HG03378 (cell line): ENCODE measurements around the gene NHERF2.

Source experiments
- ATAC-seq: cut with Tn5 transposase; IDR thresholded peaks from one replicate; pipeline ENCODE4 v1.9.1; 2021; ENCODE audit warnings: mild to moderate bottlenecking, moderate library complexity; ENCODE audit not compliant: unreplicated experiment

Gene NHERF2

GRCh38 chr16:2078691-2079090, 52.0 kb downstream of the NHERF2 start:
- no peak for ATAC-seq

DNA sequence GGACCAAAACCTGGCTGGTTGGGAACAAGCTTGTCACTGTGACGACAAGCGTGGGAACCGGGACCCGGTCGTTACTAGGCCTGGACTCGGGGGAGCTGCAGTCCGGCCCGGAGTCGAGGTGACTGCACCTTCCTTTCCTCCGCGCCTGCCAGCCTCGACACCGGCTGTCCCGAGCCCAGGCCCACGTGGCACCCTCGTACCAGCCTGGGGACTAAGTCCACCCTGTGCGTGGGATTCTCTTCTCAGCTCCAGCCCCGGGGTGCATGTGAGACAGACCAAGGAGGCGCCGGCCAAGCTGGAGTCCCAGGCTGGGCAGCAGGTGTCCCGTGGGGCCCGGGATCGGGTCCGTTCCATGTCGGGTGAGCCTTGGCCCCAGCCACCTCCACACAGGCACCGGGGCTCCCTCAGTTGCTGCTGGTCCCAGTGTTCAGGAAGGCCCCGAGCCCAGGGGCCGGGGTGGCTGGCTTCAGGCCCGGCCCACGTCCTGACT, 52.7 kb downstream of the NHERF2 start:
- ATAC-seq = no peak

DNA sequence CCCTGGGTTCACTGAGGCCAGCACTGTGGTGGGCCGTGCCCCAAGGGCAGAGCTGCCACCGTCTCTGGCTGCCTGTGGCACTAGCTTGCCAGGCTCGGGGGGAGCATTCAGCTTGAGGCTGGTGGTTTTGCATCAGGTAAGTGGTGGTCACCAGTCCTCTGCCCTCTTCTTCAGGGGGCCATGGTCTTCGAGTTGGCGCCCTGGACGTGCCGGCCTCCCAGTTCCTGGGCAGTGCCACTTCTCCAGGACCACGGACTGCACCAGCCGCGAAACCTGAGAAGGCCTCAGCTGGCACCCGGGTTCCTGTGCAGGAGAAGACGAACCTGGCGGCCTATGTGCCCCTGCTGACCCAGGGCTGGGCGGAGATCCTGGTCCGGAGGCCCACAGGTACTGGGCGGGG, 53.3 kb downstream of the NHERF2 start:
- no peak for ATAC-seq

DNA sequence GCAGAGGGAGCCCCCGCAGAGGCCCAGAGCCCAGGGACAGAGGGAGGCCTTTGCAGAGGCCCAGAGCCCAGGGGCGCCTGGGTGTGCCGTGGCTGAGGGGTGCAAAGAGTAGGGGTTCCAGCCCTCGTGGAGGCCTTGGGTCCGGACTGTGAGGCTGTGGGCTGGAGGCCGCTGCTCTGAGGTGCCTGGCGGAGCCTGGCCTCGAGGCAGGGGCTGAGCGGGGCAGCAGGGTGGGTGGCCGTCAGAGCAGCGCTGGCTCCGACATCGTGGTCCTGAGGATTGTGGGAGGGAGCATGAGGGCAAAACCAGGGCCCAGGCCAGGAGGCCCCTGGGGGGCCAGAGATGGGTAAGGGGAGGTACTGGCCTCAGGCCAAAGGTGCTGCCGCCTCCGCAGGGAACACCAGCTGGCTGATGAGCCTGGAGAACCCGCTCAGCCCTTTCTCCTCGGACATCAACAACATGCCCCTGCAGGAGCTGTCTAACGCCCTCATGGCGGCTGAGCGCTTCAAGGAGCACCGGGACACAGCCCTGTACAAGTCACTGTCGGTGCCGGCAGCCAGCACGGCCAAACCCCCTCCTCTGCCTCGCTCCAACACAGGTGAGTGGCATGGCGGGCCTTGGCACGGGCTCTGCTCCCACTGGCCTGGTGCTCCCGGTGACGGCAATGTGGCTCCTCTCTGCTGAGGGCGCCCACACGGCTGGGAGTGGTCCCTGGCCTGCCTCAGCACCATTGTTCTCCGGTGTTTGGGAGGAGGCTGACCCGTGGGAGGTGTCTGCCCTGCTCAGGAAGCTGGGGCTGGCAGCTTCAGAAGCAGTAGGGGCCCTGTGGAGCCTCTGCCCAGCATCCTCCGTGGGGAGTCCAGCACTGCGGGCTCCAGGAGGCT, 54.7 kb downstream of the NHERF2 start:
- no peak for ATAC-seq

- no peak for ATAC-seq
These were observed 55.7 kb downstream of the NHERF2 start for GRCh38 chr16:2082171-2082982.

- no peak for ATAC-seq
These were observed 56.3 kb downstream of the NHERF2 start for GRCh38 chr16:2082983-2083364.

DNA sequence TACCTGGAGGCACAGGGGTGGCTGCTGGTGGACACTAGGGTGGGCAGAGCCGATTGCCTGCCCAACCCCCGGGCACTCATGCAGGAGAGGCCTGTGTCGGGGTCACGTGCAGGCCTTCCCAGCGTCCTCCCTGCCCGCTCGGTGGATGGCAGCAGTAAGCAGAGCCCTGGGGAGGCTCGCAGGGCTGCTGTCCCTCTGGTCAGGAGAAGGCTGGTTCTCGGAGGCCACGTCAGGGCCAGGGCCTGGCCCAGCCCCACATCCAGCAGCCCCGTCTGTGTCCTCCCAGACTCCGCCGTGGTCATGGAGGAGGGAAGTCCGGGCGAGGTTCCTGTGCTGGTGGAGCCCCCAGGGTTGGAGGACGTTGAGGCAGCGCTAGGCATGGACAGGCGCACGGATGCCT, 56.7 kb downstream of the NHERF2 start:
- no peak for ATAC-seq

DNA sequence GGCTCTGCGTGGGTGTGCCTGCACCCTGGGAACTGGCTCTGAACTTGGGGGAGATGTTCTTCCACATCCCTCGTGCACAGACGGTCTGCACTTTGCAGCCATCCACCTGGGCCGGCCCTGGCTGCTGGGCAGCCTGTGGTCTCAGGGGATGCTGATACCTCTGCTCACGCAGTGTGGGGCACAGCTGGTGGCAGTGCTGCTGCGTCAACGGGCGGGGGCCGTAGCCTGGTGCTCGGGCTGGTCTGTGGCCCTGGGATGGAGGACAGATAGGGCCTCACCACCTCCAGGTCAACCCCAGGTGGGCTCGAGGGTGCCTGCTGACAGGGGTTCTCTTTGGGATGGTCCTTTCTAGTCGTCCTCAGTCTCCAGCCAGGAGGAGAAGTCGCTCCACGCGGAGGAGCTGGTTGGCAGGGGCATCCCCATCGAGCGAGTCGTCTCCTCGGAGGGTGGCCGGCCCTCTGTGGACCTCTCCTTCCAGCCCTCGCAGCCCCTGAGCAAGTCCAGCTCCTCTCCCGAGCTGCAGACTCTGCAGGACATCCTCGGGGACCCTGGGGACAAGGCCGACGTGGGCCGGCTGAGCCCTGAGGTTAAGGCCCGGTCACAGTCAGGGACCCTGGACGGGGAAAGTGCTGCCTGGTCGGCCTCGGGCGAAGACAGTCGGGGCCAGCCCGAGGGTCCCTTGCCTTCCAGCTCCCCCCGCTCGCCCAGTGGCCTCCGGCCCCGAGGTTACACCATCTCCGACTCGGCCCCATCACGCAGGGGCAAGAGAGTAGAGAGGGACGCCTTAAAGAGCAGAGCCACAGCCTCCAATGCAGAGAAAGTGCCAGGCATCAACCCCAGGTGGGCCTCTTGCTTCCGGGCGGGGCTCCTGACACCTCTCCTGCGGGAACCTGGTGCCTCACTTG, 57.4 kb downstream of the NHERF2 start:
- ATAC-seq = no peak

DNA sequence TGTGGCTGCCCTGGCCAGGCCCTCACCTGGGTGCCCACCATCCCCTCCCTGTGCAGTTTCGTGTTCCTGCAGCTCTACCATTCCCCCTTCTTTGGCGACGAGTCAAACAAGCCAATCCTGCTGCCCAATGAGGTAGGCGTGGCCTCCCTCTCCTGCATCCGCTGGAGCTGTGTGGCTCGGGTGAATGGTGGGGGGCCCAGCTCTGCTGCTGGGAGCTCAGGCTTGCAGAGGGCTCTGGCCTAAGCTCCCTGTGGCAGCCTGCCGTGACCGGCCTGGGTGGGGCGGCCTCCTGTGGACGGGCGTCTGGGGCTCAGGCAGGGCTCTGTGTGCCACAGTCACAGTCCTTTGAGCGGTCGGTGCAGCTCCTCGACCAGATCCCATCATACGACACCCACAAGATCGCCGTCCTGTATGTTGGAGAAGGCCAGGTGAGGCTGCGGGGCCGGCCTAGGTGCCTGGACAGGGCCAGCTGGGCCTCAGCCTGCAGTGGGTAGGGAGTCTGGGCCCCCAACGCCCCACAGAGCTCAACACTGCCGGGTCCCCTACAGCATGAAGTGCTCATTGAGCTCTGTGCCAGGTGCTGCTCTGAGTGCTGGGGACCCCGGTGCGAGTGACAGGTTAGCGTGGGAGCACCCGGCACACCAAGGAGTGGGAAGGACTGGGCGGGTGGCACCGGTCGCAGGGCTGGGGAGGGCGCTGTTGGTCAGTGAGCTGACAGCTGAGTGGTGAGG, 58.4 kb downstream of the NHERF2 start:
- no peak for ATAC-seq

GRCh38 chr16:2085669-2086068, 59.0 kb downstream of the NHERF2 start:
- ATAC-seq = no peak

DNA sequence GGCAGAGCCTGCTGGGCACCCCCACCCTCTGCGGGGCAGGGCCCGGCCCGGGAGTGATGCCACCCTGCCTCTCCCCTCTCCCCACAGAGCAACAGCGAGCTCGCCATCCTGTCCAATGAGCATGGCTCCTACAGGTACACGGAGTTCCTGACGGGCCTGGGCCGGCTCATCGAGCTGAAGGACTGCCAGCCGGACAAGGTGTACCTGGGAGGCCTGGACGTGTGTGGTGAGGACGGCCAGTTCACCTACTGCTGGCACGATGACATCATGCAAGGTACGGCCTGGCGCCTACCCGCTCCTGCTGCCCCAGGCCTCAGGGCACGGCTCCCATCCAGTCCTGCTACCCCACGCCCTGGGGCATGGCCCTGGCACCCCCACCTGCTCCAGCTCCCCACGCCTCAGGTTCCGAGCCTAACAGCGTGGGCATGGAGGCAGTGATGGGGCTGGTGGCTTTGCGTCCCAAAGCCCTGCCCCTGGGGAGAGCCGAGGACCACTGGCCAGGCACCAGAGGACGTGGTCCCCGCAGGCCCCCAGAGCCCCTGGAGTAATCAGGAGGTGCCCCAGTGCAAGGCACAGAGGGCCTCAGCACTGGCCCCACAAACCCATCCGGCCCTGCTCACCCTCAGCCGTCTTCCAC, 59.5 kb downstream of the NHERF2 start:
- ATAC-seq = no peak

GRCh38 chr16:2086812-2087747, 60.4 kb downstream of the NHERF2 start:
- no peak for ATAC-seq

- no peak for ATAC-seq
These were observed 61.3 kb downstream of the NHERF2 start for GRCh38 chr16:2087748-2088631.
